ENCODE data around the gene YIF1A.

YIF1A gene

DNA sequence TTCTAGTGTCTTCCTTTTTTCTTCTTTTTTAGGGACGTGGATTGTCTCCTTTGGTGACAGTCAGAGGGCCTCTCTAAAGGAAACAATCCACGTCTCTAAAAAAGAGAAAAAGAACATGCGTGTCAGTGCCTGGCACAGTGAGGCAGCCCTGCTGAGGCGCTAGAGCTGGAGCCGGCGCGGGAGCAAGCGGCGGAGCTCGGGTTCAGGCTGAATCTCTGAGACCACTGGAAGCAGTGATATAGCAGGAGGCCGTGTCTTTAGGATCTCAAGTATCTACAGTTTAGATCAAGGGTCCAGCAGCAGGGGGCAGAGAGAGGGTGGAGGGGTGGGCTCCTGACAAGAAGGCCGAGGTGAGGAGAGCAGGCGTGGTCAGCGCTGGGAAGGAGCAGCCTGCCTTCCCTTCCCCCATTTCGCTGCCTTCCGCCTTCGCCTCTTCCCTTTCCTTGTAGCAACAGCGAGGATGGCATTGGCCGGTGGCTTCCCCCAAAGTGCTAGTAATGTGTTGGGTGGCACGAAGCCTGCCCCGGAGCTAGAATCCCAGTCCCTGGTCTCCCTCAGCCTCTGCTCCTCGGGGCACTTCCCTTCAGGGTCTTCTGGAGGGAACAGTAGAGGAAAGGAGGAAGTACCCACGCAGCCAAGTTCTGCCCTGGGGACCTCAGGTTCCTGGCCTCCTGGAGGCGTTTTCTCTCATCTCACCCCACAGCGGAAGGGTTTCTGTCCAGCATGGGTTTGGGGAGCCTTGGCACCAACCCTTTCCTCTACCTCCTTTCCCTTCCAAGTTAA lies 48.8 kb downstream of the YIF1A start:
- DNase-seq: no peak

DNA sequence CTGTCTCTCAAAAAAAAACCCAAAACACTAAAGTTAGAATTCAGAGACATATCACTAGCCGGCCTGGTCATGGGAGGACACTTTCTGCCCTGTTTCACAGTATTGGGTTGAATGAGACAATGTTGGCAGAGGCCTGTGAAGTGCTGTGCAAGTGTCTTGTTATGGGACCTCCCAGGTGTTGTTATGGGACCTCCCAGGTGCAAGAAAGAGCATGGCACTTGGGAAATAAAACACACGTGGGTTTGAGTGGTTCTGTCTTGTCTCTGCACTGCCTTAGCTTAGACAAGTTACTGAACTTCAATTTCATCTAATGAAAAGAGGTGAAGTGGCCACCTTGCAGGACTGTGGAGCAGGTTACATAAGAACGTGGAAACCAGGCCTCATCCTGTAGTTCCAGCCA lies 49.4 kb downstream of the YIF1A start:
- no peak for DNase-seq

GRCh38 chr11:66238786-66239413 lies 50.0 kb downstream of the YIF1A start:
- DNase-seq: no peak

GRCh38 chr11:66237867-66238266 lies 51.1 kb downstream of the YIF1A start:
- DNase-seq: no peak

GRCh38 chr11:66235141-66235540 lies 53.8 kb downstream of the YIF1A start:
- DNase-seq: no peak
